ENCODE measurements around the gene COL23A1. TPM values are rescaled to one million over a fixed set of nuclear protein-coding genes. Genes with fewer than 3 reads are reported as not detected.

COL23A1 gene
- total RNA-seq, 1 experiment from 2014 or later = not detected

DNA sequence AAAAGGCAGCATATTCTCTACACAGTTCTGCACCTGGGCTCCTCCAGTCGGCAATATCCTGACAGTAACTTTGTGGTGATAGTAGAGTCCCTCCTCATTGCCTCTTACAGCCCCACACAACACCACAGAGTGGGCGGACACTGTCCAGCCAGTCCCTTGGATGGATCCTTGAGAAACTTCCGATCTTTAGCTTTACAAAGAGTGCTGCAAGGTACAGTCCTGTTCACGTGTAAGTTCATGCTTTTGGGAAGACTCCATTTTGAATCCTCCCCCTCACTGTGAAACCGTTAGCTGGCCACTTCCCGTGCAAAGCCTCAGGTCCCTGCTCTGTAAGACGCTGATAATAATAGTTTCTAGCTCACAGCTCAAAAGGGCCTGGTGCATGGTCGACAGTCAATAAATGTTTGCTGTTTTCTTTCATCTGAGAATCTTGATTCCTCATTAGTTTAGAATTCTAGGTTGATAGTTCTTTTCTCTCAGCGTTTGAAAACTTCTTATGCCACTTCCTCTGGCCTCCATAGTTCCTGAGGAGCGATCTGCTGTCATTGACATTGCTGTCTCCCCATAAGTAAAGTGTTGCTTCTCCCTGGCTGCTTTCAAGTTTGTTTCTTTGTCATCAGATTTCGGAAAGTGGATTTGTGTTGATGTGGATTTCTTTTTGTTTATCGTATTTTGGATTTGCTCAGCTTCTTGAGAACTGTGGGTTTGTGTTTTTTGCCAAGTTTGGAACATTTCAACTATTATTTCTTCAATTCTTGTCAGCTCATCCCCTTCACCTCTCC, 82.9 kb downstream of the COL23A1 start:
- BruUV-seq (replicated peaks) = no TSS peak
- Histone ChIP-seq H4K20me1 (ENCODE audit: low read length) (no peaks in the 10 kb centered on the region), H3K27me3 (ENCODE audit: low read length) (peaks cover 40% of the 10 kb centered on the region), H3K4me1 (ENCODE audit: insufficient read depth, low read length) (no peaks in the 10 kb centered on the region), H3K27ac (ENCODE audit: low read length) (no peak overlapping the region), H3K4me2 (ENCODE audit: low read length) (no peak overlapping the region), H3K4me3 (ENCODE audit: low read length) (no peak overlapping the region), H3K9ac (ENCODE audit: low read length) (no peak overlapping the region), H3K79me2 (ENCODE audit: low read length) (no peaks in the 10 kb centered on the region), H3K9me3 (ENCODE audit: low read length) (no peaks in the 10 kb centered on the region), H3K9me2 (replicated peaks; ENCODE audit: low read length) (no peaks in the 10 kb centered on the region), H3F3A (ENCODE audit: low read length, unreplicated experiment) (no peaks in the 10 kb centered on the region), H2AFZ (ENCODE audit: low read length) (no peak overlapping the region), H3K36me3 (ENCODE audit: low read depth, low read length) (no peaks in the 10 kb centered on the region)
- intact Hi-C loops (cut with micrococcal nuclease) = no loop called here
- TF ChIP-seq EZH2 (IDR thresholded peaks at IDR 0.05; ENCODE audit: low read length, unreplicated experiment) (no peak), EZH2phosphoT487 (IDR thresholded peaks at IDR 0.05; ENCODE audit: borderline replicate concordance, low read length) (no peak)
- TF ChIP-seq, protein P1, sequence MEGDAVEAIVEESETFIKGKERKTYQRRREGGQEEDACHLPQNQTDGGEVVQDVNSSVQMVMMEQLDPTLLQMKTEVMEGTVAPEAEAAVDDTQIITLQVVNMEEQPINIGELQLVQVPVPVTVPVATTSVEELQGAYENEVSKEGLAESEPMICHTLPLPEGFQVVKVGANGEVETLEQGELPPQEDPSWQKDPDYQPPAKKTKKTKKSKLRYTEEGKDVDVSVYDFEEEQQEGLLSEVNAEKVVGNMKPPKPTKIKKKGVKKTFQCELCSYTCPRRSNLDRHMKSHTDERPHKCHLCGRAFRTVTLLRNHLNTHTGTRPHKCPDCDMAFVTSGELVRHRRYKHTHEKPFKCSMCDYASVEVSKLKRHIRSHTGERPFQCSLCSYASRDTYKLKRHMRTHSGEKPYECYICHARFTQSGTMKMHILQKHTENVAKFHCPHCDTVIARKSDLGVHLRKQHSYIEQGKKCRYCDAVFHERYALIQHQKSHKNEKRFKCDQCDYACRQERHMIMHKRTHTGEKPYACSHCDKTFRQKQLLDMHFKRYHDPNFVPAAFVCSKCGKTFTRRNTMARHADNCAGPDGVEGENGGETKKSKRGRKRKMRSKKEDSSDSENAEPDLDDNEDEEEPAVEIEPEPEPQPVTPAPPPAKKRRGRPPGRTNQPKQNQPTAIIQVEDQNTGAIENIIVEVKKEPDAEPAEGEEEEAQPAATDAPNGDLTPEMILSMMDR (conservative IDR thresholded peaks at IDR 0.05; ENCODE audit: low read depth, low read length) = no peak
- POLR2A ChIA-PET (ENCODE audit: unreplicated experiment) = no interaction called here
- ATAC-seq (no peak), DNase-seq (no peak)
- CTCF ChIA-PET = no interaction called here

DNA sequence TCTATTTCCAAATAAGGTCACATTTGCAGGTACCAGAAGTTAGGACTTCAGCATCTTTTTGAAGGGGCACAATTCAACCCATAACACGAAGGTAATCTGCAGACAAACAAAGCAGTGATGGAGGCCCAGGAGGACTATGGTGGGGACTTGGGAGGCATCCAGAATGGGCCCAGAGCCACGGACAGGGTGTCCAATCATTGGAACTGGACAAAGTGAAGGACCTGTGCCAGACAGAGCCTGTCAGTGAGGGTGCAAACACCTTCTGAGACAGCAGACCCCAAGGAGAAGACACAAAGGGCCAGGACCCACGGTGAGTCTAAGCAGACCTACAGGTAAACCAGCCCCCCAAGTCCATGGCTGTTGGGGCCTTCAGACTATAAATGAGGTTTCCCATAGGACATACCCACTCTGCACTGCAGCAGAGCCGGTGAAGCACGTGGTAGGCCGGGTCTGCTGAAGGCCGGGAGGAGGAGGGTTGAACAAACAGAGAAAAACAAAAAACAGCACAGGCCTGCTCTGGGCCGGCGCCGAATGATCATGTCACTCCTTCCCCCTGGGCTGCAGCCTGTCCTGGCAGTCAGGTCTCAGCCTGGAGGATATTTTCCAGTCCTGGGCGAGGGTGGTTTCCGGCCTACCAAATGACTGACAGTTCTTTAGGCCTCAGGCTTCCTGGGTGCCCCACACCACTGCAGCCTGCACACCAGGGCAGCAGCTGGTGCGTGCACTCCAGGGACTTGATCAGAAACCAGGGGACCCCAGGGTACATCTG, 84.4 kb downstream of the COL23A1 start:
- no peak for DNase-seq

DNA sequence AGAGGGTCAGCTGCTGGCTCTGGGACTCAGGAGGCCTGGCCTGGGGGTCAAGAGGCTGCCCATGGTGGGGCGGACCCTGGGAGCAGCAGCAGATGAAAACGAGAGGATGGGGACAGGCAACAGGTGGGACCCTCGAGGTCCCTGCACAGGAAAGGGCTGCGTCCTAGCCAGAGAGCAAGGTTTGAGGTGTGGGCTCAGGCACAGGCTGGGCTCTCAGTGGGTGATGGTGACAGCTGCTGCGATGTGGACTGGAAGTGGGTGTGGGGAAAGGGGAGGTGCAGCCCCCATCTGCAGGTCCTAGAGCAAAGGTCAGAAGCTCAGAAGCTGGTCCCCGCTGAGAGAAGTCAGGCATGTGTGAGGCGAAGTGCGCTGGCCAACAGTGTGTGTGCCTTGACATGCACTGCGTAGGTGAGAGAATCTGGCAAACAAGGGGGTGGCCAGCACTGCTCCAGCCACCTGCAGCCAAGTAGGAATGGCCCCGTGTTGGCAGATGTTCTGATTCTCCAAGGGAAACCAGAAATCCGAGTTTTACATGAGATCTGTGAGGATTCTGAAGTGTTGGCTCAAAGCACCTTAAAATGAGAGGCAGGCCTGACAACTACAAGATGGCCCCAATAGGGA, 85.7 kb downstream of the COL23A1 start:
- TF ChIP-seq, protein P1 (conservative IDR thresholded peaks at IDR 0.05; ENCODE audit: low read depth, low read length) = no peak
- TF ChIP-seq EZH2 (IDR thresholded peaks at IDR 0.05; ENCODE audit: low read length, unreplicated experiment) = no peak
- TF ChIP-seq EZH2phosphoT487 (IDR thresholded peaks at IDR 0.05; ENCODE audit: borderline replicate concordance, low read length) = no peak
- Histone ChIP-seq H3K79me2 (ENCODE audit: low read length) (no peaks in the 10 kb centered on the region), H3K9ac (ENCODE audit: low read length) (no peak overlapping the region), H4K20me1 (ENCODE audit: low read length) (no peaks in the 10 kb centered on the region), H2AFZ (ENCODE audit: low read length) (no peak overlapping the region), H3K4me3 (ENCODE audit: low read length) (no peak overlapping the region), H3K36me3 (ENCODE audit: low read depth, low read length) (no peaks in the 10 kb centered on the region), H3K9me3 (ENCODE audit: low read length) (no peaks in the 10 kb centered on the region), H3K27ac (ENCODE audit: low read length) (no peak overlapping the region), H3F3A (ENCODE audit: low read length, unreplicated experiment) (no peaks in the 10 kb centered on the region), H3K27me3 (ENCODE audit: low read length) (peaks cover 20% of the 10 kb centered on the region), H3K9me2 (replicated peaks; ENCODE audit: low read length) (no peaks in the 10 kb centered on the region), H3K4me1 (ENCODE audit: insufficient read depth, low read length) (no peaks in the 10 kb centered on the region), H3K4me2 (ENCODE audit: low read length) (no peak overlapping the region)
- DNase-seq (no peak), ATAC-seq (no peak)
- CTCF ChIA-PET = no interaction called here
- intact Hi-C loops (cut with micrococcal nuclease) = no loop called here
- POLR2A ChIA-PET (ENCODE audit: unreplicated experiment) = no interaction called here
- no TSS peak for BruUV-seq (replicated peaks)

More for the DNA sequence above, 84.4 kb downstream of the COL23A1 start:
- H3K4me3 ChIP-seq (ENCODE audit: low read length) = no peak overlapping the region
- intact Hi-C loops (cut with micrococcal nuclease) = no loop called here
- ATAC-seq = no peak
- no peaks in the 10 kb centered on the region for H3K9me3 ChIP-seq (ENCODE audit: low read length)
- H3K27ac ChIP-seq (ENCODE audit: low read length) = no peak overlapping the region
- no peaks in the 10 kb centered on the region for H3F3A ChIP-seq (ENCODE audit: low read length, unreplicated experiment)
- H3K36me3 ChIP-seq (ENCODE audit: low read depth, low read length) = no peaks in the 10 kb centered on the region
- no peaks in the 10 kb centered on the region for H3K9me2 ChIP-seq (replicated peaks; ENCODE audit: low read length)
- peaks cover 27% of the 10 kb centered on the region for H3K27me3 ChIP-seq (ENCODE audit: low read length)
- H4K20me1 ChIP-seq (ENCODE audit: low read length) = no peaks in the 10 kb centered on the region
- no peak overlapping the region for H3K4me2 ChIP-seq (ENCODE audit: low read length)
- no peak overlapping the region for H3K9ac ChIP-seq (ENCODE audit: low read length)
- POLR2A ChIA-PET (ENCODE audit: unreplicated experiment) = no interaction called here
- H3K79me2 ChIP-seq (ENCODE audit: low read length) = no peaks in the 10 kb centered on the region
- H2AFZ ChIP-seq (ENCODE audit: low read length) = no peak overlapping the region
- CTCF ChIA-PET = no interaction called here
- TF ChIP-seq EZH2phosphoT487 (IDR thresholded peaks at IDR 0.05; ENCODE audit: borderline replicate concordance, low read length) (no peak), EZH2 (IDR thresholded peaks at IDR 0.05; ENCODE audit: low read length, unreplicated experiment) (no peak)
- BruUV-seq (replicated peaks) = no TSS peak
- no peaks in the 10 kb centered on the region for H3K4me1 ChIP-seq (ENCODE audit: insufficient read depth, low read length)

Data from PC-3 (cell line).